ENCODE data around the gene MYL12A. TPM values are rescaled to one million over a fixed set of nuclear protein-coding genes. Genes with fewer than 3 reads are reported as not detected.

Gene MYL12A
- total and polyA plus RNA-seq, 2 of the 8 experiments (the other 6 are each of a cell fraction or from before 2014, with no cell fraction given), result 188 to 247 TPM

GRCh38 chr18:3264362-3264761, 16.8 kb downstream of the MYL12A start (continued):
- TF ChIP-seq CHD7 (IDR thresholded peaks at IDR 0.05; ENCODE audit: insufficient replicate concordance, low read length), result no peak
- TF ChIP-seq ASH2L (IDR thresholded peaks at IDR 0.05; ENCODE audit: low read length), result no peak
- TF ChIP-seq MAX (IDR thresholded peaks at IDR 0.05), result no peak
- no peak for TF ChIP-seq MAFK (IDR thresholded peaks at IDR 0.05; ENCODE audit: low read depth, low read length)
